Measurements from ENCODE around the gene HSPB9. TPM values are rescaled to one million over a fixed set of nuclear protein-coding genes. Genes with fewer than 3 reads are reported as not detected.

HSPB9 gene
- total and polyA plus RNA-seq, 2 donors (not counting 3 experiments of a cell fraction or from before 2014, with no cell fraction given), result not detected

DNA sequence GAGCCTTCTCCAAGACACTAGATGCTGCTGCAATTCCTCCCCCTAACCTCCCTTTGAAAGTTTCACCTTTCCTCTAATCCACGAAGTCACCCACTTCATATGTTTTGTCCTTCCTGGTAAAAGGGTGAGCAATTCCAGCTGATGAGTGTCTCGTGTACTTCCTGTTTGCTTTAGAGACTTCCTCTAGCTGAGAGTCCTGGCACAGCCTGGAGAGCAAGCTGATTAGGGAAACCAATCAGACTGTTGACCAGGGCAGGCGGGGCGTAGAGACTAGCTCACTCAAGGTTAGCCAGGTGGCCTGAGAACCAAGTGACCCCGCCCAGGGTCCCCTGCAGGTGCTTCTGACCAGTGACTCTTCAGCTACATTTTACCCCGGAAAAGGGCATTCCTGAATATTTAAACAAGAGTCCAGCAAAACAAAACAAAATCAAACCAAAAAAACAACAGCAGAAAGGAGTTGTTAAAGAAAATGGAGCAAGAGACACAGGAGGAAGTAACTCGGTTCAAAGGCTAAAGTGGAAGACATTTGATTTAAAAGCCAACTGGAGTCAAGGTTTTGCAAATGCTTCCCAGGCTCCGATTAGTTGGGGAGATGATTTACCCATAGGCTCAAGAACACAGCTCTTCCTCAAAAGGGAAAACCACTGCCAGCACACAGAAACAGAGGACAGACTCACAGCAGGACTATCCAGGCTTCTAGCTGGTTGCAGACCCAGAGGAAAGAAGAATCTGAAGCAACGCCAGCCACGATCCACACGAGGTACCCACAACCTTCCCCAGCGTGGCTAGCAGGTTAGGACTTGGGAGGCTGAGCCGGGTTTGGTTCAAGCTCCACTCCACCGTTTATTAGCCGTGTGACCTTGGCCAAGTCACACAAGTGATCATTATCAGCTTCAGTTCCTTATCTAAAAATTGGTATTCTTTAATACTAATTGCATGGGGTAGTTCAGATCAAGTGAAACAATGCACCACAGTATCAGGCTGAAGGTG, 13.4 kb downstream of the HSPB9 start:
- FAIRE-seq, result peak; percentile 99
- POLR2A ChIA-PET, result interaction anchor here (2.0 kb wide), 1 partner anchor 12 kb away, joined by 11 read pairs; no protein-coding TSS in a partner anchor

GRCh38 chr17:42136654-42137051, 14.0 kb downstream of the HSPB9 start:
- dilution Hi-C loops (cut with MboI; ENCODE audit: extremely low pct_ligation_motif_present, low sequenced_read_pairs), result no loop called here
- H4K20me1 ChIP-seq (replicated peaks; ENCODE audit: control insufficient read depth, extremely low read depth, insufficient read depth, low read length), result no peaks in the 10 kb centered on the region
- BruUV-seq (replicated peaks), result no TSS peak

More for the DNA sequence above, 13.4 kb downstream of the HSPB9 start:
- BruUV-seq (replicated peaks), result no TSS peak
- no peak overlapping the region for H2AFZ ChIP-seq (ENCODE audit: low read depth, low read length)
- peak overlapping the region; percentile 75 for H3K4me2 ChIP-seq (ENCODE audit: insufficient read depth, low read length)
- H3K79me2 ChIP-seq (ENCODE audit: control insufficient read depth, insufficient read depth, low read length), result peaks cover 86% of the 10 kb centered on the region
- H3K9me1 ChIP-seq (replicated peaks; ENCODE audit: control insufficient read depth, extremely low read depth, insufficient read depth, low read length), result no peaks in the 10 kb centered on the region
- peak overlapping the region in 1 of 3 experiments; percentile 10 for H3K4me3 ChIP-seq (replicated peaks in 1 of 3; ENCODE audit: insufficient read depth in 1 of 3, low read depth in 1 of 3, low read length in 3 of 3)
- H3K9ac ChIP-seq (replicated peaks; ENCODE audit: extremely low read depth, insufficient read depth, low read length), result peak overlapping the region; percentile 4
- peak overlapping the region; percentile 45 for H3K27ac ChIP-seq (ENCODE audit: insufficient read depth, low read depth, low read length)
- peaks cover 0 to 3% of the 10 kb centered on the region in 2 experiments for H3K36me3 ChIP-seq (ENCODE audit: control insufficient read depth in 2 of 2, extremely low read depth in 1 of 2, insufficient read depth in 2 of 2, low read length in 2 of 2)
- no peaks in the 10 kb centered on the region for H3K9me3 ChIP-seq (replicated peaks; ENCODE audit: control insufficient read depth, insufficient read depth, low read length)
- CTCF ChIA-PET, result interaction anchor here (0.7 to 2.2 kb wide), 12 partner anchors 9 to 142 kb away, joined by 3 to 13 read pairs (median 4); partner anchors contain the start of genes DHX58 and KCNH4
- DNase-seq (ENCODE audit: low read depth, low spot score), result peak; percentile 90
- no peaks in the 10 kb centered on the region for H4K20me1 ChIP-seq (replicated peaks; ENCODE audit: control insufficient read depth, extremely low read depth, insufficient read depth, low read length)
- TF ChIP-seq POLR2AphosphoS5 (IDR thresholded peaks at IDR 0.05; ENCODE audit: insufficient read depth, low read depth, low read length) (peak; percentile 82), EZH2 (IDR thresholded peaks at IDR 0.05; ENCODE audit: borderline replicate concordance, low read depth, low read length, severe bottlenecking) (no peak), POLR2A (IDR thresholded peaks at IDR 0.05; ENCODE audit: low read depth, low read length) (peak; percentile 23), JUN (IDR thresholded peaks at IDR 0.05; ENCODE audit: borderline replicate concordance, insufficient read depth, insufficient read length, low read depth) (peak; percentile 56), FOS (IDR thresholded peaks at IDR 0.05; ENCODE audit: borderline replicate concordance, insufficient read depth, low read length) (peak; percentile 58)
- intact Hi-C loops (cut with micrococcal nuclease) (loop anchor here (10.0 kb wide), 2 partner anchors 139 to 389 kb away; partner anchors contain the start of gene STAT5B), dilution Hi-C loops (cut with MboI; ENCODE audit: extremely low pct_ligation_motif_present, low sequenced_read_pairs) (no loop called here)
- peaks cover 60% of the 10 kb centered on the region for H3K4me1 ChIP-seq (ENCODE audit: control insufficient read depth, extremely low read depth, insufficient read depth, low read length)
- H3K27me3 ChIP-seq (ENCODE audit: control insufficient read depth in 2 of 2, insufficient read depth in 2 of 2, low read length in 2 of 2), result no peaks in the 10 kb centered on the region

More at GRCh38 chr17:42136654-42137051, 14.0 kb downstream of the HSPB9 start:
- no peaks in the 10 kb centered on the region for H3K9me1 ChIP-seq (replicated peaks; ENCODE audit: control insufficient read depth, extremely low read depth, insufficient read depth, low read length)
- DNase-seq (ENCODE audit: low read depth, low spot score) (no peak), FAIRE-seq (no peak)
- no peak overlapping the region for H3K4me3 ChIP-seq (replicated peaks in 1 of 3; ENCODE audit: insufficient read depth in 1 of 3, low read depth in 1 of 3, low read length in 3 of 3)
- no peak for TF ChIP-seq EZH2 (IDR thresholded peaks at IDR 0.05; ENCODE audit: borderline replicate concordance, low read depth, low read length, severe bottlenecking)
- TF ChIP-seq, protein P1, sequence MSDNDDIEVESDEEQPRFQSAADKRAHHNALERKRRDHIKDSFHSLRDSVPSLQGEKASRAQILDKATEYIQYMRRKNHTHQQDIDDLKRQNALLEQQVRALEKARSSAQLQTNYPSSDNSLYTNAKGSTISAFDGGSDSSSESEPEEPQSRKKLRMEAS (IDR thresholded peaks at IDR 0.05; ENCODE audit: insufficient read depth, insufficient read length), result no peak
- no peak overlapping the region for H2AFZ ChIP-seq (ENCODE audit: low read depth, low read length)
- no peaks in the 10 kb centered on the region for H3K9me3 ChIP-seq (replicated peaks; ENCODE audit: control insufficient read depth, insufficient read depth, low read length)
- H3K79me2 ChIP-seq (ENCODE audit: control insufficient read depth, insufficient read depth, low read length), result peaks cover 86% of the 10 kb centered on the region
- ChIA-PET POLR2A (interaction anchor here (0.5 to 2.0 kb wide), 2 partner anchors 13 to 756 kb away, joined by 5 to 11 read pairs; no protein-coding TSS in a partner anchor), CTCF (interaction anchor here (0.7 to 2.2 kb wide), 8 partner anchors 9 to 141 kb away, joined by 3 to 13 read pairs (median 6); no protein-coding TSS in a partner anchor)
- H3K4me2 ChIP-seq (ENCODE audit: insufficient read depth, low read length), result peak overlapping the region; percentile 75
- peak overlapping the region; percentile 45 for H3K27ac ChIP-seq (ENCODE audit: insufficient read depth, low read depth, low read length)
- no peak overlapping the region for H3K9ac ChIP-seq (replicated peaks; ENCODE audit: extremely low read depth, insufficient read depth, low read length)
- H3K4me1 ChIP-seq (ENCODE audit: control insufficient read depth, extremely low read depth, insufficient read depth, low read length), result peaks cover 53% of the 10 kb centered on the region
- intact Hi-C loops (cut with micrococcal nuclease), result loop anchor here (10.0 kb wide), 2 partner anchors 138 to 388 kb away; partner anchors contain the start of gene STAT5B
- H3K36me3 ChIP-seq (ENCODE audit: control insufficient read depth in 2 of 2, extremely low read depth in 1 of 2, insufficient read depth in 2 of 2, low read length in 2 of 2), result peaks cover 0 to 8% of the 10 kb centered on the region in 2 experiments
- no peaks in the 10 kb centered on the region for H3K27me3 ChIP-seq (ENCODE audit: control insufficient read depth in 2 of 2, insufficient read depth in 2 of 2, low read length in 2 of 2)
